HUES64 (cell line): ENCODE measurements around the gene SLC30A1.

Experiments used
- H3K27ac ChIP-seq: 2 replicates; pipeline ENCODE4 v1.7.0; 2013; ENCODE audit warnings: low read depth, low read length, inconsistent platforms
- H3K27me3 ChIP-seq: 2 replicates; pipeline ENCODE4 v1.6.1; 2013; ENCODE audit warnings: mild to moderate bottlenecking, low read length; ENCODE audit not compliant: insufficient read depth
- H3K36me3 ChIP-seq: 2 replicates; pipeline ENCODE4 v1.6.1; 2013; ENCODE audit warnings: mild to moderate bottlenecking, low read length; ENCODE audit not compliant: insufficient read depth
- H3K4me1 ChIP-seq: 2 replicates; pipeline ENCODE4 v1.6.1; 2013; ENCODE audit warnings: mild to moderate bottlenecking, low read length, moderate library complexity; ENCODE audit not compliant: insufficient read depth
- H3K4me3 ChIP-seq: 2 replicates; pipeline ENCODE4 v1.5.1; 2013; ENCODE audit warnings: mild to moderate bottlenecking, low read length, moderate library complexity
- H3K9ac ChIP-seq: 2 replicates; pipeline ENCODE4 v1.6.1; 2013; ENCODE audit warnings: mild to moderate bottlenecking, low read depth, low read length
- H3K9me3 ChIP-seq: 2 replicates; pipeline ENCODE4 v1.6.1; 2013; ENCODE audit warnings: low read depth, low read length; ENCODE audit not compliant: insufficient read depth
- WGBS: fragments of 150-250, 120-280 bp; methylation state at CpG from one replicate; pipeline ENCODE4 v1.1.7; 2013; ENCODE audit warnings: missing lambda C conversion rate; 5-methylcytosine and 5-hydroxymethylcytosine counted together

Gene SLC30A1

DNA sequence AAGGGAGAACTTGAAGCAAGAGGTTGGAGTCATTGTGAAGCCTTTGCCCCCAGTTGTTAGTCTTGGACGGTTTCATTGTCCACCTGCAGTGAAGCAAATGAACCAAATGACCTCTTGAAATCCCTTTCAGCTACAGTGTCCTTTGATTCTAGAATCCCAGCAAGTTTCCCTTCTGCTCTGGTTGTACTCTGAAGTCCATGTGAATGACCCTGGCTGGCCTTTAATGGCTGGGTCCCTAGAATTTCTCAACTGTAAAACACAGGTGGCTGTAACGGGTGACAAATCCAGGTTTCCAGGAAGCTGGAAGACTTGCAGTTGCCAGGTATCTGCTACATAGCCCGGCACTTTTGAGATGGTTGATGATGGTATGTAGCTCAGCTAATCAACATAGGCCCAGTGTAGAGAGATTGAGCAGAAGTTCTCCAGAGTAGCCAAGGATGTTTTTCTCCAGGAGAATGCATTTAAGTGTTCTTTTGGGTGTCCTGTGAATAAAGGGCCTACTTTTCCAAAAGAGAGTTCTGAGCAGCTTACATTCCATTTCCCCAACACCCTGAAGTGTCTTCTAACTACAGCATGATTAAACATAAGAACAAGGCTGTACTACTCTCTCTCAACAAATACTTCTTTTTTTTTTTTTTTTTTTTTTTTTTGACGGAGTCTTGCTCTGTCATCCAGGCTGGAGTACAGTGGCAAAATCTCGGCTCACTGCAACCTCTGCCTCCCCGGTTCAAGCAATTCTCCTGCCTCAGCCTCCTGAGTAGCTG, 17.6 kb upstream of the SLC30A1 start:
- WGBS = 87% methylated on average over 6 of the region's 6 CpGs
- H3K27ac ChIP-seq = no peak overlapping the region
- no peak overlapping the region for H3K9ac ChIP-seq
- H3K4me3 ChIP-seq = no peak overlapping the region
- H3K27me3 ChIP-seq = no peaks in the 10 kb centered on the region
- no peaks in the 10 kb centered on the region for H3K4me1 ChIP-seq
- H3K36me3 ChIP-seq = no peaks in the 10 kb centered on the region
- no peaks in the 10 kb centered on the region for H3K9me3 ChIP-seq

DNA sequence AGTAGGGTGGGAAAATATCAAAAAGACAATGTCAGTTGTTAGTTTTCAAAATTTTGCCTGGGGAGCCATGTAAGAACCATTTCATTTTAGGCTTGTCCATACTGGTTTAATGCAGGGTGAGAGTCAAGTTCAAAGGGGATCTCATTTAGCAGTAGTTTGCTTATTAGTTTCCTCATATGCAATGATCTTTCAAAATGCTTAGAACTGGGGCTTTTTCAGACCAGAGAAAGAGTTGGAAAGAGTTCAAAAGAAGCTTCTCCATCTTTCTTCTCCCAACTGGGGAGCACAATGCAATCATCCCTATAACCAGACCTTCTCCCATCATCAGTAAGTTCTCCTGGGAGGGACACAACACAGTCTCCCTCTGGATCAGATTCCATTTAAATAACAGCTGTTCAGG, 16.5 kb upstream of the SLC30A1 start:
- H3K36me3 ChIP-seq = no peaks in the 10 kb centered on the region
- no peak overlapping the region for H3K9ac ChIP-seq
- no peak overlapping the region for H3K27ac ChIP-seq
- H3K9me3 ChIP-seq = no peaks in the 10 kb centered on the region
- H3K4me3 ChIP-seq = no peak overlapping the region
- no peaks in the 10 kb centered on the region for H3K4me1 ChIP-seq
- H3K27me3 ChIP-seq = no peaks in the 10 kb centered on the region

DNA sequence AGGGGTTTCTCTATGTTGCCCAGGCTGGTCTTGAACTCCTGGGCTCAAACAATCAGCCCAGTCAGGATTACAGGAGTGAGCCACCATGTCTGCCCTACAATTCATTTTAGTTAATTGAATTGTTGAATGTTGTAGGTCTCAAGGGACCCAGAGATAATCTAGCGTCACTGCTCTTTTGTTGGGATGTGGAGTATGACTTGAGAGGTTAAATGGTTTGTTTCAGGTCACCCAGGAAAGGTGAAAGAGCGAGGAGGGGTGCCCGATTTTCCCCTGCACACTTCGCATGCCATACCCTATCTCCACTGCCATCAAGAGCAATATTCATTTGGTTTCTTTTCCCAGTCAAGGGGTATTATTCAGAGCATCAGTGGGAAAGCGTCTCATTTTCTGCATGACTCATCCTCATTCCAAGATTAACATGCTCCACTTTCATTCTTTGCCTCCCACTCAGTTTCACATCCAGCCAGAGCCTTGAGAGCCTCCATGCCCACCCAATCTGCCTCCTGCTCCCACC, 13.1 kb upstream of the SLC30A1 start:
- 88% methylated on average over 5 of the region's 5 CpGs for WGBS
- no peak overlapping the region for H3K27ac ChIP-seq
- H3K27me3 ChIP-seq = no peaks in the 10 kb centered on the region
- H3K9me3 ChIP-seq = no peaks in the 10 kb centered on the region
- no peak overlapping the region for H3K9ac ChIP-seq
- H3K36me3 ChIP-seq = no peaks in the 10 kb centered on the region
- no peak overlapping the region for H3K4me3 ChIP-seq
- H3K4me1 ChIP-seq = no peaks in the 10 kb centered on the region

DNA sequence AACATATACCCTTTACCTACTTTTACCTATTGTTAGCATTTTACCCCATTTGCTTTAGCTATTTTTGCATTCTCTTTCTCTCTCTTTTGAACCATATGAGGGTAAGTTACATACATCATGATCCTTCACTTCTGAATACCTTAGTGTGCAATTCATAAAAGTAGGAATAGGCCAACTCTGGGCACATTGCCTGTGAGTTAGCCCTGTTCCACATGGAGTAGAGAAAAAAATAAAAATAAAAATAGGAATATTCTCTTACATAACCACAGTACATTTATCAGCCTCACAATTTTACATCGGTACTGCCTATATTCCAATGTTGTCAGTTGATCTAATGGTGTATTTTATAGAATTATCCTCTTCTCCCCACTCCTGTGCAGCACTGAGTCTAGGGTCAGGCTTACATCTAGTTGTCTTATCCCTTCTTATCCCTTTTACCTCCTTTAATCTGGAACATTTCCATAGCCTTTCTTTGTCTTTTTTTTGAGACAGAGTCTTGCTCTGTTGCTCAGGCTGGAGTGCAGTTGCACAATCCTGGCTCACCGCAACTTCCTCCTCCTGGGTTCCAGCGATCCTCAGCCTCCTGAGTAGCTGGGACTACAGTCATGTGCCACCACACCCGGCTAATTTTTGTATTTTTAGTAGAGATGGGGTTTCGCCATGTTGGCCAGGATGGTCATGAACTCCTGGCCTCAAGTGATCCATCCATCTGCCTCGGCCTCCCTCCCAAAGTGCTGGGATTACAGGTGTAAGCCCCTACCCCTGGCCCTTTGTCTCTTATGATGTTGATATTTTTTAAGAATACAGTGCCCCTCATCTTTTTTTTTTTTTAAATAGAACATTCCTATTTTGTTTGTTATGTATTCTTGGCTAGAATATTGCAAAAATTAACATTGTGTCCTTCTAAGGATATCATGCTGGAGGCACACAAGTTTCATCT, 11.1 kb upstream of the SLC30A1 start:
- 99% methylated on average over 5 of the region's 6 CpGs for WGBS
- H3K27ac ChIP-seq = no peak overlapping the region

DNA sequence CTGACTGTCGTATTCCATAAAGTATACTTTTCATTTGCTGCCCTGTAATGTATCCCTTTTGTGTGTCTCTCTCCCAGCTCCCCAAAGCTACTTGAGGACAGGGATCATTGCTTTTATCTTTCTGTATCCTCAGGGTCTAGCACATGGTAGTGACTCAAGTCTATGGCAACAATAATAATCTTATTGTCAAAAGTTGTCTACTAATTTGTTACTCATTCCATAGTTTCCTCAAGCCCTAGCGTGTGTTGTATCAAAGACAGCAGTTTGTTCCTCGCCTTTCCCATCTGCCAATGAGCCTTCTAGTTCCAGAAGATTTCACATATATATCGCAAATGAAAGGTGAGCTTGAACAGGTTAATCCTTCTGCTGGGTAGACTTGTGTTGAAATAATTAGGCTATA, 9.8 kb upstream of the SLC30A1 start:
- Histone ChIP-seq H3K9me3 (no peaks in the 10 kb centered on the region), H3K27ac (no peak overlapping the region), H3K4me1 (no peaks in the 10 kb centered on the region), H3K27me3 (no peaks in the 10 kb centered on the region), H3K9ac (no peak overlapping the region), H3K36me3 (no peaks in the 10 kb centered on the region), H3K4me3 (no peak overlapping the region)
- 93% methylated on average over 4 of the region's 4 CpGs for WGBS

More for the DNA sequence above, 11.1 kb upstream of the SLC30A1 start:
- Histone ChIP-seq H3K4me3 (no peak overlapping the region), H3K9me3 (no peaks in the 10 kb centered on the region), H3K4me1 (no peaks in the 10 kb centered on the region), H3K36me3 (no peaks in the 10 kb centered on the region), H3K27me3 (no peaks in the 10 kb centered on the region), H3K9ac (no peak overlapping the region)

DNA sequence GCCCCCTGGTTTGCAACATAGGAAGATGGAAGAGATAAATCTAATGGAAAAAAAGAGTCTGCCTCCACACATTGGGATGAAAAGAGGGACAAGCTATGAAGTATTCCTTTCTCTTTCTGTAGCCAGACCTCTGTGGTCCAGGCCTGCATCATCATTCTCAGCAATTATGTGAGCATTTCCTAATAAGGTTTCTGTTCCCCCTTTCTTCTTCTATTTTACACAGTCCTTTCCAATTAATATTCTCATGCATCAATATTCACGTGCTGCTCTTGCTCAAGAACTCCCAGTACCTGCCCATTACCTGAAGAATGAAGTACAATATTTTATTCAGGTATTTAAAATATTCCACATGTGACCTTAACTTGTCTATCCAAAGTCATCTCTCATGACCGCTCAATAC, 8.2 kb upstream of the SLC30A1 start:
- H3K27me3 ChIP-seq = no peaks in the 10 kb centered on the region
- H3K4me3 ChIP-seq = no peak overlapping the region
- WGBS = 90% methylated on average over 2 of the region's 2 CpGs
- no peak overlapping the region for H3K9ac ChIP-seq
- no peaks in the 10 kb centered on the region for H3K9me3 ChIP-seq
- no peaks in the 10 kb centered on the region for H3K36me3 ChIP-seq
- H3K27ac ChIP-seq = no peak overlapping the region
- 0 out of 2 replicates have a peak, but pooled peaks cover under 1% of the 10 kb centered on the region for H3K4me1 ChIP-seq

DNA sequence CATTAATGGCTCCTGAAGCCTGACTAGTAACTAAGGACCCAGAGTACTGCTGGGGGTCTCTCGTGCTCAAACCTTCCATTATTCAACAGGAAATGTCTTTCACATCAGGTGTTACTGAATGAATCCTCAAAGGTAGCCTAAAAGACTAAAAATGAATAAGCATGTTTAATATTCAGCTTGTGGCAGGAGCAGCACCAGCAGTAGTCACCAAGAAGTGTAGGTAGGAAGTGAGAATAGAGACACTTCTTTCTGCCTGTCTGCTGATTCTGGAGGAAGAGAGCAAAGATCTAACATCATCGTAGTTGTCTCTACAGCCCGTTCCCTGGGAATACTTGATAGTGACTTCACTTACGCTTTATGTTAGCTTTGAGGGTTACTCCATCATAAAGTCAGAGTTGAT, 7.6 kb upstream of the SLC30A1 start:
- Histone ChIP-seq H3K27ac (no peak overlapping the region), H3K9me3 (no peaks in the 10 kb centered on the region), H3K36me3 (no peaks in the 10 kb centered on the region), H3K4me3 (no peak overlapping the region), H3K4me1 (peaks cover 6% of the 10 kb centered on the region), H3K27me3 (no peaks in the 10 kb centered on the region), H3K9ac (no peak overlapping the region)
- 93% methylated on average over 4 of the region's 4 CpGs for WGBS

DNA sequence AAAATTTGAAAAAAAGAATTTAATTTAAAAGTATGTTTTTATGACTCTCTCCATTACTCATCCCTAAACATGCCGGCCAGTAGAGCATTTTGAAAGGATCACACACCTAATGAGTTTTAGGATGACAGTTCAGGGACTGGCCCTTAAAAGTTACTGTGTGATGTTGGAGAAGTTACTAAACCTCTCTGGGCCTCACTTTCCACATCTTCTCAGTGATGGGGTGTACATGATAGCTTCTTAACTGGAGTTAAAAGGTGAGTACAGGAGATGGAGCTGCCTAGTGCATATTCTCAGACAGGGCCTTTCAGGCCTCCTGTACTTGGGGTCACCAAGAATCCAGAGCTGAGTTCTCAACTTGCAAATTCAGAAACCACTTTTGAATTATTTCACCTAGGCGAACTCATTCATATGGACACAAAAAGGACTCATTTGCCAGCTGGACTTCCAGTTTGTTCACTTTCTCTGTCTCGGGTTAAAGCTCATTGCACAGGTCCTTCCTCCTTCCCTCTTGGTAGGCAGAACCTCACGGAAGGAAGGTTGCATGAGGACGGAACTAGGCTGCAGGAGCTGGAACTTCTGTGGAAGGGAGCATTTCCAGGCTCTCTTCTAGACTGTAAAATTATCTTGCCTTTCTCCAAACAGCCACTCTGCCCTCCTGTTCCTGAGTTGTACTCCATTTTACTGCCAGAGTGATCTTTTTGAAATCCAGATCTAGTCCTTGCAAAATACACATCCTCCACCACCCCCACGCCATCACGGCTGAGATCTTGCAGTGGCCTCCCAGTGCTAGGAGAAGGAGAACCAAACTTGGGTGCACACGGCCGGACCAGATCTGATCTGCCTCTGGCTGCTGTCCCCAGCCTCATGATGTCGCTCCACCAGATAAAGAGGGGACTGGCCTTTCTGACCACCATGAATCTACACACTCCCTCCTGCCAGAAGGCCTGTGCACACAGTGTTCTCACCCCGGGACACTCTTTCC, 4.3 kb upstream of the SLC30A1 start:
- Histone ChIP-seq H3K9me3 (no peaks in the 10 kb centered on the region), H3K4me1 (peaks cover 25% of the 10 kb centered on the region), H3K9ac (no peak overlapping the region), H3K27me3 (no peaks in the 10 kb centered on the region; the same call in 1 of the 2 replicates), H3K36me3 (no peaks in the 10 kb centered on the region), H3K4me3 (no peak overlapping the region), H3K27ac (no peak overlapping the region)
- 92% methylated on average over 10 of the region's 11 CpGs for WGBS

DNA sequence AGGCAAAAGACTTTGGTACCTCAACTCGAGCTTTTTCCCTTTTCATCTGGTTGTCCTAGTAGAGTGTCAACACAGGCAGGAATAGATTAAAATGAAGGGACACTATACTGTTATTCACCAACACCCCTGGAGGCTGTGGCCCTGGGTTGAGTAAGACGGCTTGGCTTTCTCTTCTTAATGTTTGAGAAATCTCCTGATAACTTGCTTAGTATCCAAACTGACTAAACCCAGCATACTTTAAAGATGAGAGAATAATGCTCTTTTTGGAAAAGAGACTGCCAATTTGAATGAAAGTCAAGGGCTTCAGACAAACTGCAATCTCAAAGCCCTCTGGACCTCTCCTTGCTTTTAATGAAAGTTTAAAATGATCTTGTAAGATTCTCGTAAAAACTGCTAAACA, 2.6 kb upstream of the SLC30A1 start:
- Histone ChIP-seq H3K9me3 (no peaks in the 10 kb centered on the region), H3K36me3 (no peaks in the 10 kb centered on the region), H3K4me1 (peaks cover 26% of the 10 kb centered on the region), H3K27ac (peak overlapping the region; percentile 1; the same call in 1 of the 2 replicates), H3K27me3 (no peaks in the 10 kb centered on the region; the same call in 1 of the 2 replicates), H3K4me3 (no peak overlapping the region), H3K9ac (no peak overlapping the region)
- WGBS = 42% methylated on average over 2 of the region's 3 CpGs

DNA sequence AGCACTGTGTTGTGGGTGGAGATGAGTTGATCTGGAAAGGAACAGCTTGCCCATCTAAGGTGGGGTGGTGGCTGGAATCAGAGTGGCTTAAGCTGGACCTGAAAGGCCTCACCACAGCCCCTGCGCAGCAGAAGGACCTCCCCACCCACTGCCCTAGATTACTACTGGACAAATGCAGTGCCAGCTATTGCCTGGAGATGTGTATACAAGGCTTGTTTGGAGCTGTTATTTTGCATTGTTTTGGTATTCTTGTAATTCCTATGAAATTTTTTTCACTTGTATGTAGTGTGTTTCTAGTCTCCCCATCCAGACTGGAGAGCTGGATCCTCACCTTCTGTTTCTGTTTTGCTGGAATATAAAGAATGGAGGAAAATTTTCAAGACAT, 1.3 kb upstream of the SLC30A1 start:
- H3K27me3 ChIP-seq = no peaks in the 10 kb centered on the region; the same call in 1 of the 2 replicates
- WGBS = 100% methylated on average over 1 of the region's 1 CpG
- peaks cover 33% of the 10 kb centered on the region for H3K4me1 ChIP-seq
- no peaks in the 10 kb centered on the region for H3K9me3 ChIP-seq
- H3K36me3 ChIP-seq = peaks cover 9% of the 10 kb centered on the region
- H3K27ac ChIP-seq = no peak overlapping the region
- H3K4me3 ChIP-seq = no peak overlapping the region
- no peak overlapping the region for H3K9ac ChIP-seq
